ENCODE measurements around the gene PTDSS2.

PTDSS2 gene

DNA sequence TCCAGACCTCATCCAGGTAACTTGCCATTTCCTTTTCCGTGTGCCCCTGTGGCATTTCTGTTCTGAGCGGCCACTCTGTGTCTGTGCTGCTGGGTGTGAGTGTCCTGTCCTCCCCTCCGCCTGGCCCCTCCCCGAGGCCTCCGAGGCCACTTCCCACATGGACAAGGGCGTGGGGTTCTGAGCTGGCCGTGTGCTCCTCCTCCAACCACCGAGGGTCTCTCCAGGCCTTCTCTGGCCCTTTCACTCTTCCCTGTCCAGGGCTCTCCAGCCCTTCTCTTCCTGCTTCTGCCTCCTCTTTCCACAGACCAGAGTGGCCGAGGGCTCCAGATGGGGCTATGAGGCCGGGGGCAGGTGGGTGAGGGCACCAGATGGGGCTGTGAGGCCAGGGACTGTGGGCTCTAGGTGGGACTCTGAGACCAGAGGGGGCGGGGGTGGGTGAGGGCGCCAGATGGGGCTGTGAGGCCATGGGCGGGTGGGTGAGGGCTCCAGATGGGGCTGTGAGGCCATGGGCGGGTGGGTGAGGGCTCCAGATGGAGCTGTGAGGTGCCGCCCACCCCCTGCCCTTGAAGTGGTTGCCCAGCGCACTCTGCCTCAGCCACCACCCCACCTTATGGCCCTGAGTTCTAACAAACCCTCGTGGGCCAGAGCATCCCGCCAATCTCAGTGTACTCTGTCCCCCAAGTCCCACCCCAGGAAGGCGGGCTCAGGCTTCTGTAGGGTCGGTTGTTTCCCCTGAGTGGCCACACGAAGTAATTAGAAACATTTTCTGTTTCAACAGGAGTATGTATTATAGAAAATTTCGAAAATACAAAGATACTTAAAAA is 24.1 kb downstream of the PTDSS2 start:
- intact Hi-C loops (cut with DNase I; ENCODE audit: low total_unique reads) = no loop called here
- peaks cover 3 to 18% (median 10%) of the 10 kb centered on the region in 4 donors for H3K4me1 ChIP-seq
- no peaks in the 10 kb centered on the region for H3K9me3 ChIP-seq
- TF ChIP-seq, protein P1, sequence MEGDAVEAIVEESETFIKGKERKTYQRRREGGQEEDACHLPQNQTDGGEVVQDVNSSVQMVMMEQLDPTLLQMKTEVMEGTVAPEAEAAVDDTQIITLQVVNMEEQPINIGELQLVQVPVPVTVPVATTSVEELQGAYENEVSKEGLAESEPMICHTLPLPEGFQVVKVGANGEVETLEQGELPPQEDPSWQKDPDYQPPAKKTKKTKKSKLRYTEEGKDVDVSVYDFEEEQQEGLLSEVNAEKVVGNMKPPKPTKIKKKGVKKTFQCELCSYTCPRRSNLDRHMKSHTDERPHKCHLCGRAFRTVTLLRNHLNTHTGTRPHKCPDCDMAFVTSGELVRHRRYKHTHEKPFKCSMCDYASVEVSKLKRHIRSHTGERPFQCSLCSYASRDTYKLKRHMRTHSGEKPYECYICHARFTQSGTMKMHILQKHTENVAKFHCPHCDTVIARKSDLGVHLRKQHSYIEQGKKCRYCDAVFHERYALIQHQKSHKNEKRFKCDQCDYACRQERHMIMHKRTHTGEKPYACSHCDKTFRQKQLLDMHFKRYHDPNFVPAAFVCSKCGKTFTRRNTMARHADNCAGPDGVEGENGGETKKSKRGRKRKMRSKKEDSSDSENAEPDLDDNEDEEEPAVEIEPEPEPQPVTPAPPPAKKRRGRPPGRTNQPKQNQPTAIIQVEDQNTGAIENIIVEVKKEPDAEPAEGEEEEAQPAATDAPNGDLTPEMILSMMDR (IDR thresholded peaks at IDR 0.05) = no peak
- H3K27ac ChIP-seq = no peak overlapping the region
- DNase-seq = no peak
- no peaks in the 10 kb centered on the region for H3K27me3 ChIP-seq
- H3K4me3 ChIP-seq = no peak overlapping the region
- peaks cover 0 to 6% (median 5%) of the 10 kb centered on the region in 3 donors for H3K36me3 ChIP-seq

DNA sequence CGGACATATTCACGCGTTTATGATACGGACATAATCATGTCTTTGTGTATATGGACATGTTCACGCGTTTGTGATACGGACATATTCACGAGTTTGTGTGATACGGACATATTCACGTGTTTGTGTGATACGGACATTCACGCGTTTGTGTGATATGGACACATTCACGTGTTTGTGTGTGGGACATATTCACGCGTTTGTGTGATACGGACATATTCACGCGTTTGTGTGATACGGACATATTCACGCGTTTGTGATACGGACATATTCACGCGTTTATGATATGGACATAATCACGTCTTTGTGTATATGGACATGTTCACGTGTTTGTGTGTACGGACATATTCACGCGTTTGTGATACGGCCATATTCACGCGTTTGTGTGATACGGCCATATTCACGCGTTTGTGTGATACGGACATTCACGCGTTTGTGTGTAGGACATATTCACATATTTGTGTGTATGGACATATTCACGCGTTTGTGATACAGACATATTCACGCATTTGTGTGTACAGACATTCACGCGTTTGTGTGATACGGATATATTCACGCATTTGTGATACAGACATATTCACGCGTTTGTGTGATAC is 24.9 kb downstream of the PTDSS2 start:
- no peak for DNase-seq

DNA sequence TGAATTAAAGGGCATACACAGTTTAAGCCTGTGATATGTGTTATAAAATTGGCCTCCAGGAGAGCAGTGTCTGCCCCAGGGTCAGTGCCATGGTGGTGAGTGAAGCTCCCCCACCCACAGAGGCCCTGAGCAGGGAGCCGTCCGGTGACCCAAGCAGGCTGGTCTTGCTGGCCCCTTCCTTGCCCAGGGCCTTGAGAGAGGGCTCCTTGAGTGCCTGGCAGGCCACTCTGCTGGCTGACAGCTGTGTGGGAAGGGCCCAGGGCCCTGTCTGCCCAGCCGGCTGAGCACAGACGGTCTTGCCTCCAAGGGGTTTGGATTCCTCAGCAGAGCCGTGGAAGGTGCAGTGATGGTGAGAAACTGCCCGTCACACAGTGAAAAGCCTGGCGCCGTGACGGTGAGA is 25.9 kb downstream of the PTDSS2 start:
- TF ChIP-seq, protein P1 (IDR thresholded peaks at IDR 0.05) = no peak
- no peak overlapping the region for H3K27ac ChIP-seq

More for the DNA sequence above, 24.9 kb downstream of the PTDSS2 start:
- H3K4me1 ChIP-seq = peaks cover 2 to 10% (median 5%) of the 10 kb centered on the region in 4 donors
- H3K27me3 ChIP-seq = no peaks in the 10 kb centered on the region
- H3K9me3 ChIP-seq = no peaks in the 10 kb centered on the region
- TF ChIP-seq, protein P1 (IDR thresholded peaks at IDR 0.05) = no peak
- H3K27ac ChIP-seq = no peak overlapping the region
- peaks cover 0 to 10% (median 10%) of the 10 kb centered on the region in 3 donors for H3K36me3 ChIP-seq
- intact Hi-C loops (cut with DNase I; ENCODE audit: low total_unique reads) = no loop called here
- no peak overlapping the region for H3K4me3 ChIP-seq

DNA sequence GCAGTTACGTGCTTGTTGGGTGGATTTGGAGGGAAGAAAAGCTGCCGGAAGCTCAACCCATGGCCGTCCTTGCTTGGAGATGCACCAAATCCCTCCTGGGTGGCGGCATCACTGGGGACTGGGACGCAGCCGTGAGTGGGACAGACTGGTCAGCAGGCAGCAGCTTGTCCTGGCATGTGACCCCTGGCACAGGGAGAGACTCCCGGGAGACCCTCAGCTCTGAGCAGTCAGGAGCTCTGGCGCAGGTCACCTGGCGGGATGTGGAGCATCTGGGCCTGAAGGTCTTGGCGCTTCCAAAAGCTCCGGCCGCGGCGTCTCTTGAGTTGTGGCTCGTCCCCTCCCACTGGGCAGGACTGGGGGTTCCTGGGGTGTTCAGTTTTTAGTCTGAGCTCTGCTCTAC is 26.3 kb downstream of the PTDSS2 start:
- no peak overlapping the region for H3K4me3 ChIP-seq
- no peak for DNase-seq
- peaks cover 0 to 10% (median 10%) of the 10 kb centered on the region in 3 donors for H3K36me3 ChIP-seq
- no peaks in the 10 kb centered on the region for H3K27me3 ChIP-seq
- intact Hi-C loops (cut with DNase I; ENCODE audit: low total_unique reads) = no loop called here
- TF ChIP-seq, protein P1 (IDR thresholded peaks at IDR 0.05) = no peak
- H3K9me3 ChIP-seq = no peaks in the 10 kb centered on the region
- H3K4me1 ChIP-seq = no peaks in the 10 kb centered on the region
- H3K27ac ChIP-seq = no peak overlapping the region

More for the DNA sequence above, 25.9 kb downstream of the PTDSS2 start:
- no peak for DNase-seq
- Histone ChIP-seq H3K27me3 (no peaks in the 10 kb centered on the region), H3K9me3 (no peaks in the 10 kb centered on the region), H3K4me3 (no peak overlapping the region), H3K36me3 (peaks cover 0 to 10% (median 10%) of the 10 kb centered on the region in 3 donors), H3K4me1 (peaks cover 0 to under 1% (median 0%) of the 10 kb centered on the region in 4 donors)
- intact Hi-C loops (cut with DNase I; ENCODE audit: low total_unique reads) = no loop called here

DNA sequence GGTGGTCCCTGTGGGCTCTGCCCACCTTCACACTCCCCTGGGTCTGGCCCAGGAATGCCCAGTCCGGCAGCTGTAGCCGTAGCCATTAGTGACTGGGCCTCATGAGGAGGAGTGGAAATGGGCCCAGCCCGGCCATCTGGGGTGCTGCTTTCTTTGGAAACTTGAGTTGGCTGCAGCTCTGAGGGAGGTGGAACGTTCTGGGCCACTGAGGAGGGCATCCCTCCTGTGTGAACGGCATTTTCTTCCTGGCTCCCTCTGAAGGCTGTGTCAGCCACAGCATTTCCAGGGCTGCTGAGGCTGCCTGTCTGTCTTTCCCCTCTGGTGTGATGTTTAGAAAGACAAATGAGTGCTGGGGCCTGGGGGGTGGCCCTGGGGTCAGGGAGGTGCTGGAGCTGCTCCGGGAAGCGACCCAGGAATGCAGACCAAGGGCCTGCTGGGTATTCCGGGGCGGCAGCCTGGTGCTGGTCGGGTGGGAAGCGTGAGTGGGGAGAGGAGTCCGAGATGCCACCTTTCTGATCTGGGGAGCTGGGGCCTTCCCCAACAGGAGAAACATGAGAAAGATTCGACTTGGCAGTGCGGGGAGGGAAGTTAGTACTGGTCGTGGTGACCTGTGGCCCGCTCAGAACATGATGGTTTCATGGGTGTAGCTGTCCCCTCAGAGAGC is 27.1 kb downstream of the PTDSS2 start:
- no peak for DNase-seq
- intact Hi-C loops (cut with DNase I; ENCODE audit: low total_unique reads) = no loop called here
- Histone ChIP-seq H3K27me3 (no peaks in the 10 kb centered on the region), H3K4me3 (no peak overlapping the region), H3K9me3 (no peaks in the 10 kb centered on the region), H3K36me3 (peaks cover 0 to 10% (median 10%) of the 10 kb centered on the region in 3 donors), H3K27ac (no peak overlapping the region), H3K4me1 (no peaks in the 10 kb centered on the region)
- TF ChIP-seq, protein P1 (IDR thresholded peaks at IDR 0.05) = no peak

Data from tibial artery (tissue), 4 donors.